SU-DHL-6 (cell line): ENCODE data around the gene DHCR24.

Experiments used
- H2AFZ ChIP-seq: fragments of 200-600 bp; sonication (generic); 2 replicates; pipeline ENCODE4 v1.6.1; 2014; ENCODE audit warnings: low read depth, mild to moderate bottlenecking, moderate library complexity, mixed read lengths, antibody characterized with exemption, low read length; ENCODE audit not compliant: severe bottlenecking
- H3F3A ChIP-seq: fragments of 200-600 bp; shearing (Covaris generic); 2 replicates; pipeline ENCODE4 v1.6.0; 2016; ENCODE audit warnings: antibody characterized with exemption, mild to moderate bottlenecking; ENCODE audit not compliant: insufficient read depth
- H3K27ac ChIP-seq: fragments of 200-600 bp; sonication (generic); 2 replicates; pipeline ENCODE4 v1.5.1; 2016; ENCODE audit warnings: low read depth, mild to moderate bottlenecking, low read length, moderate library complexity, mixed read lengths
- H3K27me3 ChIP-seq: fragments of 200-600 bp; sonication (generic), shearing (Covaris generic); 2 replicates; pipeline ENCODE4 v1.6.0; 2014; ENCODE audit warnings: mild to moderate bottlenecking, low read length
- H3K36me3 ChIP-seq: fragments of 200-600 bp; sonication (generic); 2 replicates; pipeline ENCODE4 v1.6.1; 2014; ENCODE audit warnings: mild to moderate bottlenecking, low read length, mixed read lengths
- H3K4me2 ChIP-seq: fragments of 300-600, 200-600 bp; shearing (Covaris generic), sonication (generic); 2 replicates; pipeline ENCODE4 v1.6.0; 2014; ENCODE audit warnings: low read length, low read depth, mild to moderate bottlenecking; ENCODE audit not compliant: poor library complexity, severe bottlenecking
- H3K4me3 ChIP-seq: fragments of 200-600 bp; sonication (generic); 2 replicates; pipeline ENCODE4 v1.5.1; 2014; ENCODE audit warnings: antibody characterized with exemption, low read length, mild to moderate bottlenecking, mixed read lengths; ENCODE audit not compliant: insufficient read depth, poor library complexity, severe bottlenecking
- H3K79me2 ChIP-seq: fragments of 200-600 bp; sonication (generic); 2 replicates; pipeline ENCODE4 v1.6.1; 2014; ENCODE audit warnings: mild to moderate bottlenecking, low read length, moderate library complexity; ENCODE audit not compliant: insufficient read depth
- H3K9ac ChIP-seq: fragments of 200-600 bp; sonication (generic); 2 replicates; pipeline ENCODE4 v1.7.0; 2014; ENCODE audit warnings: mild to moderate bottlenecking, low read length
- H3K9me2 ChIP-seq: fragments of 200-600 bp; sonication (generic); replicated peaks from 2 replicates; pipeline ENCODE4 v1.6.1; 2014; ENCODE audit warnings: low read length; ENCODE audit not compliant: insufficient read depth
- H3K9me3 ChIP-seq: fragments of 200-600 bp; sonication (generic); 2 replicates; pipeline ENCODE4 v1.6.1; 2014; ENCODE audit warnings: low read length, mixed read lengths; ENCODE audit not compliant: insufficient read depth
- H4K20me1 ChIP-seq: fragments of 200-600 bp; sonication (generic); 2 replicates; pipeline ENCODE4 v1.6.1; 2014; ENCODE audit warnings: low read depth, mild to moderate bottlenecking, antibody characterized with exemption, low read length, moderate library complexity, mixed read lengths
- EZH2phosphoT487 ChIP-seq: fragments of 200-600 bp; sonication (generic), shearing (Covaris generic); conservative IDR thresholded peaks from 2 replicates; pipeline ENCODE4 v1.6.1; 2018; ENCODE audit warnings: mild to moderate bottlenecking, antibody characterized with exemption, low read length, moderate library complexity, mixed read lengths
- TF ChIP-seq, protein P1 (sequence below): fragments of 200-600 bp; sonication (generic); IDR thresholded peaks from one replicate; pipeline ENCODE4 v1.5.1; 2017; ENCODE audit warnings: antibody characterized with exemption, mild to moderate bottlenecking, low read length, moderate library complexity; ENCODE audit not compliant: insufficient read depth, poor library complexity, severe bottlenecking

Gene DHCR24

GRCh38 chr1:54874079-54874830 lies 12.7 kb downstream of the DHCR24 start:
- H3K4me2 ChIP-seq = no peak overlapping the region
- no peaks in the 10 kb centered on the region for H3K9me2 ChIP-seq
- no peak overlapping the region for H3K4me3 ChIP-seq
- TF ChIP-seq, protein P1, sequence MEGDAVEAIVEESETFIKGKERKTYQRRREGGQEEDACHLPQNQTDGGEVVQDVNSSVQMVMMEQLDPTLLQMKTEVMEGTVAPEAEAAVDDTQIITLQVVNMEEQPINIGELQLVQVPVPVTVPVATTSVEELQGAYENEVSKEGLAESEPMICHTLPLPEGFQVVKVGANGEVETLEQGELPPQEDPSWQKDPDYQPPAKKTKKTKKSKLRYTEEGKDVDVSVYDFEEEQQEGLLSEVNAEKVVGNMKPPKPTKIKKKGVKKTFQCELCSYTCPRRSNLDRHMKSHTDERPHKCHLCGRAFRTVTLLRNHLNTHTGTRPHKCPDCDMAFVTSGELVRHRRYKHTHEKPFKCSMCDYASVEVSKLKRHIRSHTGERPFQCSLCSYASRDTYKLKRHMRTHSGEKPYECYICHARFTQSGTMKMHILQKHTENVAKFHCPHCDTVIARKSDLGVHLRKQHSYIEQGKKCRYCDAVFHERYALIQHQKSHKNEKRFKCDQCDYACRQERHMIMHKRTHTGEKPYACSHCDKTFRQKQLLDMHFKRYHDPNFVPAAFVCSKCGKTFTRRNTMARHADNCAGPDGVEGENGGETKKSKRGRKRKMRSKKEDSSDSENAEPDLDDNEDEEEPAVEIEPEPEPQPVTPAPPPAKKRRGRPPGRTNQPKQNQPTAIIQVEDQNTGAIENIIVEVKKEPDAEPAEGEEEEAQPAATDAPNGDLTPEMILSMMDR = no peak
- TF ChIP-seq EZH2phosphoT487 = no peak
- no peaks in the 10 kb centered on the region for H3K27me3 ChIP-seq
- peaks cover 12% of the 10 kb centered on the region for H4K20me1 ChIP-seq
- no peak overlapping the region for H3K9ac ChIP-seq
- H3K79me2 ChIP-seq = peaks cover 29% of the 10 kb centered on the region
- peaks cover 48% of the 10 kb centered on the region for H3K36me3 ChIP-seq
- H3F3A ChIP-seq = no peaks in the 10 kb centered on the region
- no peak overlapping the region for H2AFZ ChIP-seq
- no peak overlapping the region for H3K27ac ChIP-seq
- no peaks in the 10 kb centered on the region for H3K9me3 ChIP-seq

DNA sequence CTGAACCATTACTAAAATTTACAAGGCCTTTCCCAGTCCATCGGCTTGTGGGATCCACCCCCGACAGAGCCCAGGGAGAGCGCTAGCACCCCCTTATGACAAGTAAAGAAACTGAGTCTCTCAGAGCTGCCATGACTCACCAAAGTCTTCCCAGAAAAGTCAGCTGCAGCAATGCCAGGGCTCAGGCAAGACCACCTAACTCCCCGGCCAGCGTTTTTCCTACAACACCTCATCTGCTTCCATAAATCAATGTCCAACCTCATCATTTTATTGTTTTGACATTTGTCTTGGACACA lies 15.0 kb downstream of the DHCR24 start:
- Histone ChIP-seq H3K27me3 (no peaks in the 10 kb centered on the region), H3K9me3 (no peaks in the 10 kb centered on the region), H3K4me2 (no peak overlapping the region), H3K4me3 (no peak overlapping the region), H4K20me1 (peaks cover 5% of the 10 kb centered on the region; the same call in 1 of the 2 replicates), H3K9ac (no peak overlapping the region), H3K36me3 (peaks cover 38% of the 10 kb centered on the region), H3K27ac (no peak overlapping the region), H3K9me2 (no peaks in the 10 kb centered on the region), H3F3A (no peaks in the 10 kb centered on the region), H2AFZ (no peak overlapping the region), H3K79me2 (peaks cover 10% of the 10 kb centered on the region; the same call in 1 of the 2 replicates)
- TF ChIP-seq, protein P1 = no peak
- TF ChIP-seq EZH2phosphoT487 = no peak

- TF ChIP-seq EZH2phosphoT487 = no peak
- TF ChIP-seq, protein P1 = no peak
- 0 out of 2 replicates have a peak, but pooled peaks cover 5% of the 10 kb centered on the region for H3K79me2 ChIP-seq
- no peaks in the 10 kb centered on the region for H3K27me3 ChIP-seq
- H2AFZ ChIP-seq = no peak overlapping the region
- H3K4me3 ChIP-seq = no peak overlapping the region
- peaks cover 35% of the 10 kb centered on the region for H3K36me3 ChIP-seq
- no peak overlapping the region for H3K27ac ChIP-seq
- no peaks in the 10 kb centered on the region for H3F3A ChIP-seq
- H3K9me3 ChIP-seq = no peaks in the 10 kb centered on the region
- no peak overlapping the region for H3K9ac ChIP-seq
- H3K9me2 ChIP-seq = no peaks in the 10 kb centered on the region
- no peak overlapping the region for H3K4me2 ChIP-seq
- 0 out of 2 replicates have a peak, but pooled peaks cover 4% of the 10 kb centered on the region for H4K20me1 ChIP-seq
These were observed 15.5 kb downstream of the DHCR24 start for GRCh38 chr1:54871275-54872035.
